Activated CD8-positive, alpha-beta memory T cell treated with anti-CD3 and anti-CD28 coated beads, Interleukin-2, amount 50 U/mL, for 1 hour (primary cell): ENCODE measurements around the gene TMEM145.

ENCODE experiments used
- DNase-seq: peaks from one replicate; pipeline ENCODE4 v3.0.0-alpha.2; 2020; ENCODE audit errors: extremely low read depth

TMEM145 gene

DNA sequence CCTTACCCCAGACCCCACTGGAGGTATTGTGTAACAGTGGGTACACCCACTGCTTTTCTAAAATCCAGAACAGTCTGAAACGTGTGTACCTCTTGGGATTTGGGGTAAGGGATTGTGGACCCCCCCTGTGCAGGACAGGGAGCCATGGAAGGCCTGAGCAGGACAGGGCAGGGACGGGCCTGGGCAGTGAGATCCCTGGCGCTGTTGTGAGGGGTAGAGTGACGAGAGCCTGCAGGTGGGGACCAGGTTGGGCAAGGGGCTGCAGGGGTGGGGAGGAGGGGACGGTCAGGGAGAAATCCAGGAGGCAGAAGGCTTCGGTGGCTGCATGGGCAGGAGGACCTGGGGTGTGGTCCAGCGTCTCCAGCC is 48.4 kb downstream of the TMEM145 start:
- no peak for DNase-seq

DNA sequence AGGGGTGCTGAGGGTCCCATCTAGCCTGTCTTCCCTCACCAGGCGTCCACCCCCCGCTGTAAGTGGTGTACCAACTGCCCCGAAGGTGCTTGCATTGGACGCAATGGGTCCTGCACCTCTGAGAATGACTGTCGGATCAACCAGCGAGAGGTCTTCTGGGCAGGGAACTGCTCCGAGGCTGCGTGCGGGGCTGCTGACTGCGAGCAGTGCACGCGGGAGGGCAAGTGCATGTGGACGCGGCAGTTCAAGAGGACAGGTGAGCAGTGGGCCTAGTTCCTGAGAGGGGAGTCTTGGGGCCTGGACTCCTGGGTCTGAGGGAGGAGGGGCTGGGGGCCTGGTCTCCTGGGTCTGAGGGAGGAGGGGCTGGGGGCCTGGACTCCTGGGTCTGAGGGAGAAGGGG is 49.2 kb downstream of the TMEM145 start:
- DNase-seq: no peak

DNA sequence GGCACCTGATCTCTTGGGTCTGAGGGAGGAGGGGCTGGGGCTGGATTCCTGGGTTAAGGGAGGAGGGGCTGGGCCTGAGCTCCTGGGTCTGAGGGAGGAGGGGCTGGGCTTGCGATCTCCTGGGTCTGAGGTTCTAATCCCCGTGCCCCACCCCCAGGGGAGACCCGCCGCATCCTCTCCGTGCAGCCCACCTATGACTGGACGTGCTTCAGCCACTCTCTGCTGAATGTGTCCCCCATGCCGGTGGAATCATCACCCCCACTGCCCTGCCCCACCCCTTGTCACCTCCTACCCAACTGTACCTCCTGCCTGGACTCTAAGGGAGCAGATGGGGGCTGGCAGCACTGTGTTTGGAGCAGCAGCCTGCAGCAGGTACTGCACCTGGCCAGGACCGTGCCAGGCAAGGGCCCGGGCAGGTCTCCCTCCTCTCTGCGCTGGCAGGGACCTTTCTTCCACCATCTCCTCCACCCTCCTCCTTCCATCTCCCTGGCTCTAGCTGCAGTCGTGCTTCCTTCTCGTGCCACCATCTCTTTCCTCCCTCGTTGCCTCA is 49.9 kb downstream of the TMEM145 start:
- DNase-seq: no peak

DNA sequence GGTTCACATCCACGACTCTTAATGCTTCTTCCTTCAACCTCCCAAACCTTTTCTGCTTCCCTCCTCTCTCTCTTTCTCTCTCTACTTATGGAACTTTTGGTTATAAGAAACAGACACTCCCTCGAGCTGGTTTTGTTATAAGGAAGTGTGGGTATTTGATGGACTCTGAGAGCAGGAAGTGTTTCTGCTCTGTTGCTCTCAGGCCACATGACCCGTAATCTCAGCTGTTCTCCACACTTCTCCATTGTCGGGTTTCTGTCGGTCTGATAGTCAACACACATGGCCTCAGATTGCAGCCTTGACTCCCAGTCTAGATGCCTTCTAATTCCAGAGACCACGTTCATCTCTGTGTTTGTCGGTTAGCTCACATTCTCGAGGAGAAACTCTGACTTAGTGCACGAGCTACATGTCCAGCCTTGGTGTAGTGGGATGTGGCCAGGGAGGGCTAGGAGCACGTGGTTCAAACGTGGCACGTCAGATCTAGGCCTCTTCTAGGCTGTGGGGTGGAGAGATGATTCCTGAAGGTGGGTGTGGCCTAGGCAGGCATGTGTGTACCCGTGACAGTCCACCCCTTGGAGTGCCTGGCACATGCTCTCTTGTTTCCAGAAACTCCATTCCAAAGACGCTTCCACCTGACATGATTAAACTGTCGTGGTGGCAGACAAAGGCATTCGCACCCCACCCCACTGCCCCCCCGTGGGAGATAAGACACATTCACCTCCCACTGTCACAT is 50.7 kb downstream of the TMEM145 start:
- no peak for DNase-seq

DNA sequence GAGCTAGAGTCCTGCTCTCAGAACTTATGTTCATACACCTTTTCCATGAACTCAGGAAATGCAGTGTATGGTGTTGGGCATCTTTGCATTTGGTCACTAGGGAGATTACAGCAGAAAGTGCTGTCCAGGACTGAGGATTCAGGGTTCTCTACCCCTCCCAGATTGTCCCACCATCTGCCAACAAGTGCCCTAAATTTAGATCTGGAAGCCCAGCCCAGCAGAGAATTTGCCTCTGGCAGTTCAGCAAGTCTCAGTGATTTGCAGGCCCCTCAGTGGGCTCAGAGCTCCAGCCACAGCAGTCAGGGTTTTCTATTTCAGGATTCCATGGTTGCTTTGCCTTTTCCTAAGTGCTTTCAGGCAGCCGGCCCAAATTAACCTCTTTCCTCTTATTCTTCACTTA is 53.6 kb downstream of the TMEM145 start:
- DNase-seq: no peak

DNA sequence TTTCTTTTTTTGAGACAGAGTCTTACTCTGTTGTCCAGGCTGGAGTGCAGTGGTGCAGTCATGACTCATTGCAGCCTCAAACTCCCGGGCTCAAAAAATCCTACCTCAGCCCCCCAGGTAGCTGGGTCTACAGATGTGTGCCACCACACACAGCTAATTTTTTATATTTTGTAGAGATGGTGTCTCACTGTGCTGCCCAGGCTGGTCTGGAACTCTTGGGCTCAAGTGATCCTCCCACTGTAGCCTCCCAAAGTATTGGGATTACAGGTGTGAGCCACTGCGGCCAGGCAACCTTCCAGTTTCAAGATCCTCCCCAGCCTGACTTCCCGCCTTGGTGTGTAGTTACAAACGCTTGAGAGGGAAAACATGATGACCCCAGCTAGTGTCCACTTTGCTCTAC is 54.8 kb downstream of the TMEM145 start:
- DNase-seq: no peak

DNA sequence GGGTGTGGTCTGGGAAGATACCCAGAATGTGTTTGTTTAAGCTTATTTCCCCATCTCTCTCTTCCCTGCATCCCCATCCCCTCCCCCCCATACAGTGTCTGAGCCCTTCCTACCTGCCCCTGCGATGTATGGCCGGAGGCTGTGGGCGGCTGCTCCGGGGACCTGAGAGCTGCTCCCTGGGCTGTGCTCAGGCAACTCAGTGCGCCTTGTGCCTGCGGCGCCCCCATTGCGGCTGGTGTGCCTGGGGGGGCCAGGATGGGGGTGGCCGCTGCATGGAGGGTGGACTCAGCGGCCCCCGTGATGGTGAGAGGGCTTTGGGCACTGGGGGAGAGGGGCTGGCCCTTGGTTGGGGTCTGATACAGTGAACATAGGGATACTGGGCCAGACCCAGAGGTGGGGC is 55.3 kb downstream of the TMEM145 start:
- DNase-seq: no peak

DNA sequence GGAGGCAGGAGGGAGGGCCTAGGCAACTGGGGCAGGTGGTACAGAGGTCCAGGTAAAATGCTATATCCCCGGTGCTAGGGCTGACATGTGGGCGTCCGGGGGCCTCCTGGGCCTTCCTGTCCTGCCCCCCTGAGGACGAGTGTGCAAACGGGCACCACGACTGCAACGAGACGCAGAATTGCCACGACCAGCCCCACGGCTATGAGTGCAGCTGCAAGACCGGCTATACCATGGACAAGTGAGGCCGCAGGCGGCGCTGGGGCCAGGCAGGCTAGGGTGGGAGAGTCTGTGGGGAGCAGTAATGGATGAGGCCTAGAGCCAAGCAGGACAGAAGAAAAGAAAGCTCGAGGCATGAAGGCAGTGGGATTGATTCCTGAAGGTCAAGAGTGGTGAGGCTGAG is 55.7 kb downstream of the TMEM145 start:
- no peak for DNase-seq

DNA sequence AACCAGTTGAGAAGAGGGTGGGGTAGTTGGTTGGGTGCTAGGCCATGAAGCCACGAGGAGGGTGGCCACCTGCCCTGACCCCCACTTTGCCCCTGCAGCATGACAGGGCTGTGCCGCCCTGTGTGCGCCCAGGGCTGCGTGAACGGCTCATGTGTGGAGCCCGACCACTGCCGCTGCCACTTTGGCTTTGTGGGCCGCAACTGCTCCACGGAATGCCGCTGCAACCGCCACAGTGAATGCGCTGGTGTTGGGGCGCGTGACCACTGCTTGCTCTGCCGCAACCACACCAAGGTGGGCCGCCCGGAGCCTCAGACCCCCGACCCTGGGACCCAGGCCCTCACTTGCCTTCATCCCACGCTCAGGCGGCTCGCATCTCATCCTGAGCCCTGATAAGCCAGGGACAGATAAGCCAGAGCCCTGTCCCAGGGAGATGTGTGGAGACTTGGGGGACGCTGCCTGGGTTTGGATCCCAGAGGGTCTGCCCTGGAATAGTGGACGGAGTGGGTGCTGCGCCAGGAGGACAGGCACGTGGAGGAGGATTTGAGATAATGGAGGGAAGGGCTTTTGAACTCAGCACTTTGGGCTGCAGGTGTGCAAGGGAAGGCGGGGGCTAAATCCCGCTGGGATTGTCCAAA is 56.4 kb downstream of the TMEM145 start:
- DNase-seq: no peak

DNA sequence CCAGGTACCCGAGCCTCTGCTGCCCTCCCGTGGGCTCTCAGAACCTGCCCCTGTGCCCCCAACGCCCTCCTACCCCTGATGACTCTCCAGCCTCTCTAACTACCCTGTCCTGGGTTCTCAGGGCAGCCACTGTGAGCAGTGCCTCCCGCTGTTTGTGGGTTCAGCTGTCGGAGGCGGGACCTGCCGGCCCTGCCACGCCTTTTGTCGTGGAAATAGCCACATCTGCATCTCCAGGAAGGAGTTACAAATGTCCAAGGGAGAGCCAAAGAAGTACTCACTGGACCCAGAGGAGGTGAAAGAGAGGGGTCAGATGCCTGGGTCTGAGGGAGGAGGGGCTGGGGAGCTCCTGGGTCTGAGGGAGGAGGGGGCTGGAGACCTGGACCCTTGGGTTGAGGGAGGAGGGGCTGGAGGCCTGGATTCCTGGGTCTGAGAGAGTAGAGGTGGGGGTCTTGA is 57.0 kb downstream of the TMEM145 start:
- no peak for DNase-seq

DNA sequence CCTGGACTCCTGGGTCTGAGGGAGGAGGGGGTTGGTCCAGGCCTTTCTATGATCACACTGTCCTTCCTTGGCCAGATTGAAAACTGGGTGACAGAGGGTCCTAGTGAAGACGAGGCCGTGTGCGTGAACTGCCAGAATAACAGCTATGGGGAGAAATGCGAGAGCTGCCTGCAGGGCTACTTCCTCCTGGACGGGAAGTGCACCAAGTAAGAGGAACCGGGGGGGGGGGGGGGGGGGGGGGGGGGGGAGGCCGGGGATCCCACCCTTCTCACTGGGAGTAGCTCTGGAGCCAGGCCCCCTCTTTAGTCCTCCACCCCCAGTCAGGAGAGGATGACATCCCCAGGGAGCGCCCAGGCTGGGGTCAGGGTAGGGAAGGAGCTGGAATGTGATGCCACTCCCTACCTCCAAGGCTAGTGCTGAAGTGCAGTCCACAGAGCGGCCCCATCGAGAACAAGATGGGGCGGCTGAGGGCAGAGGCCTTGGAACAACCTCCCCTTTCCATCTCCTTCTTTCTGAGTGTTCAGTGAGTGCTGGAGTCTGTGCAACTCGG is 57.6 kb downstream of the TMEM145 start:
- no peak for DNase-seq
